GM23338 (cell line): ENCODE measurements around the gene RELB. TPM values are rescaled to one million over a fixed set of nuclear protein-coding genes. Genes with fewer than 3 reads are reported as not detected.

ENCODE experiments used
- ATAC-seq: fragments of 200-7000 bp; cut with Tn5 transposase; 3 replicates; pipeline ENCODE4 v1.9.1; 2020
- DNase-seq: peaks from one replicate; pipeline ENCODE4 v3.0.0-alpha.2; 2015; ENCODE audit warnings: low spot score
- H2AFZ ChIP-seq: fragments of 200-600 bp; sonication (generic); 2 replicates; pipeline ENCODE4 v1.8.0; 2016; ENCODE audit warnings: antibody characterized with exemption, mild to moderate bottlenecking, moderate library complexity
- H3F3A ChIP-seq: fragments of 200-600 bp; sonication (generic); replicated peaks from 2 replicates; pipeline ENCODE4 v1.8.0; 2017; ENCODE audit warnings: antibody characterized with exemption, mixed run types, low read depth
- H3K27ac ChIP-seq: fragments of 200-600 bp; sonication (generic); 2 replicates; pipeline ENCODE4 v1.6.1; 2016; ENCODE audit warnings: low read depth
- H3K27me3 ChIP-seq: fragments of 200-600 bp; sonication (generic); 2 replicates; pipeline ENCODE4 v1.8.0; 2016; ENCODE audit warnings: mild to moderate bottlenecking, mixed run types, moderate library complexity; ENCODE audit not compliant: insufficient read depth
- H3K36me3 ChIP-seq: fragments of 200-600 bp; sonication (generic); 2 replicates; pipeline ENCODE4 v1.8.0; 2016; ENCODE audit warnings: mild to moderate bottlenecking; ENCODE audit not compliant: insufficient read depth
- H3K4me1 ChIP-seq: fragments of 200-600 bp; sonication (generic); 2 replicates; pipeline ENCODE4 v1.8.0; 2016; ENCODE audit warnings: mild to moderate bottlenecking, moderate library complexity; ENCODE audit not compliant: insufficient read depth
- H3K4me2 ChIP-seq: fragments of 200-600 bp; sonication (generic); 2 replicates; pipeline ENCODE4 v1.7.1; 2017; ENCODE audit warnings: mixed run types
- H3K4me3 ChIP-seq: fragments of 200-600 bp; sonication (generic); 2 replicates; pipeline ENCODE4 v1.6.1; 2016; ENCODE audit warnings: mixed run types
- H3K79me2 ChIP-seq: fragments of 200-600 bp; sonication (generic); replicated peaks from 2 replicates; pipeline ENCODE4 v1.8.0; 2017; ENCODE audit warnings: mild to moderate bottlenecking; ENCODE audit not compliant: insufficient read depth
- H3K9me2 ChIP-seq: fragments of 200-600 bp; sonication (generic); 2 replicates; pipeline ENCODE4 v1.8.0; 2017; ENCODE audit not compliant: insufficient read depth
- H4K20me1 ChIP-seq: fragments of 200-600 bp; sonication (generic); replicated peaks from 2 replicates; pipeline ENCODE4 v1.8.0; 2017; ENCODE audit warnings: mild to moderate bottlenecking; ENCODE audit not compliant: insufficient read depth
- H3K27ac Mint-ChIP-seq: 2 replicates; pipeline ENCODE4 v1.8.0; 2020; ENCODE audit warnings: inconsistent platforms, mild to moderate bottlenecking, moderate library complexity, mixed read lengths
- H3K27me3 Mint-ChIP-seq: 3 replicates; pipeline ENCODE4 v1.8.0; 2022; ENCODE audit warnings: low read depth, mild to moderate bottlenecking, moderate library complexity, mixed read lengths, inconsistent platforms; ENCODE audit not compliant: insufficient read depth, poor library complexity
- H3K36me3 Mint-ChIP-seq: 3 replicates; pipeline ENCODE4 v1.8.0; 2021; ENCODE audit warnings: low read depth, mild to moderate bottlenecking, inconsistent platforms, moderate library complexity, mixed read lengths
- H3K4me1 Mint-ChIP-seq: 3 replicates; pipeline ENCODE4 v1.8.0; 2020; ENCODE audit warnings: mild to moderate bottlenecking, inconsistent platforms, mixed read lengths
- H3K4me3 Mint-ChIP-seq: 3 replicates; pipeline ENCODE4 v1.8.0; 2021; ENCODE audit warnings: moderate library complexity, mild to moderate bottlenecking, inconsistent platforms, mixed read lengths
- H3K9me3 Mint-ChIP-seq: 3 replicates; pipeline ENCODE4 v1.8.0; 2020; ENCODE audit warnings: moderate library complexity, mild to moderate bottlenecking, inconsistent platforms, mixed read lengths
- CREB1 ChIP-seq: fragments of 250-450 bp; sonication (Bioruptor Pico); IDR thresholded peaks from 2 replicates; pipeline ENCODE4 v1.5.0; 2020; ENCODE audit warnings: low read depth, mild to moderate bottlenecking, moderate library complexity
- CTCF ChIP-seq, 2 experiments: fragments of 200-600 bp in 1 of 2; sonication (generic) in 1 of 2; conservative IDR thresholded peaks; 2 replicates each; pipeline versions ENCODE4 v1.5.1 to v1.6.1; 2016 to 2017; ENCODE audit warnings: antibody characterized with exemption in 2 of 2, low read depth in 2 of 2, mild to moderate bottlenecking in 2 of 2, moderate library complexity in 1 of 2
- EZH2 ChIP-seq: fragments of 200-600 bp; sonication (generic); IDR thresholded peaks from one replicate; pipeline ENCODE4 v1.8.0; 2017; ENCODE audit warnings: antibody characterized with exemption, mild to moderate bottlenecking, low read depth; ENCODE audit not compliant: unreplicated experiment
- POLR2AphosphoS5 ChIP-seq: IDR thresholded peaks from 2 replicates; pipeline ENCODE4 v1.6.1; 2016; ENCODE audit warnings: antibody characterized with exemption, low read depth
- REST ChIP-seq: IDR thresholded peaks from one replicate; pipeline ENCODE4 v1.6.1; 2018; ENCODE audit warnings: antibody characterized with exemption; ENCODE audit not compliant: unreplicated experiment
- STAT1 ChIP-seq: IDR thresholded peaks from one replicate; pipeline ENCODE4 v1.6.1; 2016; ENCODE audit warnings: antibody characterized with exemption; ENCODE audit not compliant: unreplicated experiment
- ZNF114 ChIP-seq: fragments of 250-450 bp; sonication (Bioruptor Pico); IDR thresholded peaks from 2 replicates; pipeline ENCODE4 v1.5.0; 2020; ENCODE audit warnings: mild to moderate bottlenecking, moderate library complexity
- ZNF331 ChIP-seq: fragments of 250-450 bp; sonication (Bioruptor Pico); IDR thresholded peaks from 2 replicates; pipeline ENCODE4 v1.5.0; 2020; ENCODE audit warnings: low read depth, mild to moderate bottlenecking, moderate library complexity
- ZNF462 ChIP-seq: fragments of 250-450 bp; sonication (Bioruptor Pico); IDR thresholded peaks from 2 replicates; pipeline ENCODE4 v1.5.0; 2020; ENCODE audit warnings: mild to moderate bottlenecking, moderate library complexity
- polyA plus RNA-seq: library from polyadenylated mRNA; unstranded; fragments of >200 nt; fragmentation: Nextera tagmentation; extraction: Ambion mirVana; gene quantifications from 2 replicates; pipeline ENCODE4 v1.2.1, GENCODE V29; 2016
- total RNA-seq: library from RNA; depleted of rRNA; stranded (reverse); fragments of >200 nt; shearing (Covaris generic); gene quantifications from 2 replicates; pipeline ENCODE4 v1.2.3, GENCODE V29; 2014

Gene RELB
- total and polyA plus RNA-seq, 2 experiments from 2014 or later: 7.9 to 13.1 TPM

GRCh38 chr19:45056831-45057230 lies 55.6 kb downstream of the RELB start (continued):
- no peak for TF ChIP-seq ZNF462 (CRISPR knock-in tag)

- no peak for ATAC-seq
- peaks cover 78% of the 10 kb centered on the region for H3K36me3 Mint-ChIP-seq
- H3F3A ChIP-seq: no peaks in the 10 kb centered on the region
- TF ChIP-seq CREB1: no peak
- no peak for TF ChIP-seq REST
- no peak for TF ChIP-seq EZH2
- no peak for TF ChIP-seq POLR2AphosphoS5
- no peak for TF ChIP-seq CTCF (conservative IDR thresholded peaks at IDR 0.05; ENCODE audit: low read depth in 2 of 2)
- no peak for TF ChIP-seq ZNF331 (CRISPR knock-in tag)
- no peak for TF ChIP-seq ZNF114 (CRISPR knock-in tag)
- TF ChIP-seq STAT1: no peak
Measured at GRCh38 chr19:45057444-45057843, 56.2 kb downstream of the RELB start.

More at GRCh38 chr19:45057444-45057843, 56.2 kb downstream of the RELB start:
- Histone ChIP-seq H3K4me3 (no peak overlapping the region), H2AFZ (no peak overlapping the region), H3K79me2 (0 out of 2 replicates have a peak, but pooled peaks cover 4% of the 10 kb centered on the region), H3K36me3 (peaks cover 30% of the 10 kb centered on the region), H3K4me1 (no peaks in the 10 kb centered on the region), H3K4me2 (no peak overlapping the region), H4K20me1 (peaks cover 17% of the 10 kb centered on the region; the same call in 1 of the 2 replicates), H3K27me3 (no peaks in the 10 kb centered on the region), H3K9me2 (no peaks in the 10 kb centered on the region), H3K27ac (no peak overlapping the region)
- H3K4me1 Mint-ChIP-seq: peaks cover 6% of the 10 kb centered on the region
- H3K27me3 Mint-ChIP-seq: peaks cover 16% of the 10 kb centered on the region
- no peaks in the 10 kb centered on the region for H3K9me3 Mint-ChIP-seq
- H3K27ac Mint-ChIP-seq: no peak overlapping the region
- H3K4me3 Mint-ChIP-seq: no peak overlapping the region
- DNase-seq: no peak
